HepG2 (cell line): Measurements from ENCODE around the gene SOWAHA. TPM values are rescaled to one million over a fixed set of nuclear protein-coding genes. Genes with fewer than 3 reads are reported as not detected.

Experiments used
- ATAC-seq: fragments of 200-7000 bp; cut with Tn5 transposase; 3 replicates; pipeline ENCODE4 v1.9.1; 2020; ENCODE audit warnings: mild to moderate bottlenecking, moderate library complexity
- BruUV-seq: library from RNA; stranded (reverse); fragments of 400-500 nt; replicated peaks from 2 replicates; lab custom pipeline; 2021; lab: Mats Ljungman, UMichigan
- CTCF ChIA-PET: fragments of 300-600 bp; formaldehyde crosslinking; extraction: SDS; loops from one replicate; lab custom pipeline; 2021; ENCODE audit warnings: low total read pairs, inconsistent platforms, low intra/inter-chr PET ratio; lab: Yijun Ruan, JAX
- POLR2A ChIA-PET: fragments of 350-600 bp; sonication (Branson Sonifier 250); formaldehyde crosslinking; loops from one replicate; lab custom pipeline; 2020; ENCODE audit warnings: antibody characterized with exemption, inconsistent platforms; lab: Yijun Ruan, JAX
- DNase-seq: peaks from one replicate; pipeline ENCODE4 v3.0.0-alpha.2; 2015; ENCODE audit warnings: low spot score
- FAIRE-seq: peaks from 3 replicates; lab custom pipeline; 2011; peaks lifted over from hg19 to GRCh38; lab: Jason Lieb, UNC
- H2AFZ ChIP-seq: one replicate; pipeline ENCODE4 v1.6.1; 2011; ENCODE audit warnings: low read length, inconsistent platforms
- H3K27ac ChIP-seq: fragments of 300-600 bp; 3 replicates; pipeline ENCODE4 v1.8.0; 2011; ENCODE audit warnings: mixed run types, mild to moderate bottlenecking, mixed read lengths, low read length, inconsistent platforms; ENCODE audit not compliant: insufficient read depth; ENCODE audit errors: extremely low read length
- H3K27me3 ChIP-seq, 2 experiments: fragments of 200-600 bp in 1 of 2; 2 replicates in 1 of 2; 3 replicates in 1 of 2; pipeline versions ENCODE4 v1.6.0 to v1.8.0; 2011; ENCODE audit warnings: low read length in 2 of 2, mild to moderate bottlenecking in 2 of 2, moderate library complexity in 2 of 2, inconsistent platforms in 1 of 2; ENCODE audit not compliant: insufficient read depth in 2 of 2, control insufficient read depth in 1 of 2
- H3K36me3 ChIP-seq, 2 experiments: fragments of 200-600 bp in 1 of 2; replicated peaks in 1 of 2; 2 replicates in 1 of 2; 3 replicates in 1 of 2; pipeline versions ENCODE4 v1.5.1 to v1.8.0; 2011; ENCODE audit warnings: low read length in 2 of 2, inconsistent platforms in 1 of 2; ENCODE audit not compliant: insufficient read depth in 2 of 2, control insufficient read depth in 1 of 2
- H3K4me1 ChIP-seq: 2 replicates; pipeline ENCODE4 v1.5.1; 2012; ENCODE audit warnings: low read length, inconsistent platforms; ENCODE audit not compliant: insufficient read depth
- H3K4me2 ChIP-seq: 2 replicates; pipeline ENCODE4 v1.6.0; 2011; ENCODE audit warnings: low read depth, low read length, inconsistent platforms
- H3K4me3 ChIP-seq, 3 experiments: fragments of 200-600 bp in 1 of 3; sonication (generic), shearing (Covaris generic) in 1 of 3; replicated peaks in 1 of 3; 2 replicates each; pipeline ENCODE4 v1.5.1; 2011 to 2016; ENCODE audit warnings: low read length in 3 of 3, inconsistent platforms in 2 of 3, low read depth in 2 of 3, mild to moderate bottlenecking in 2 of 3, control low read depth in 1 of 3, mixed read lengths in 1 of 3; ENCODE audit not compliant: insufficient read depth in 1 of 3
- H3K79me2 ChIP-seq: one replicate; pipeline ENCODE4 v1.6.1; 2011; ENCODE audit warnings: low read length, inconsistent platforms; ENCODE audit not compliant: insufficient read depth
- H3K9ac ChIP-seq: 2 replicates; pipeline ENCODE4 v1.6.0; 2011; ENCODE audit warnings: mild to moderate bottlenecking, low read depth, low read length, inconsistent platforms; ENCODE audit not compliant: insufficient read depth
- H3K9me3 ChIP-seq: 2 replicates; pipeline ENCODE4 v1.5.1; 2012; ENCODE audit warnings: mild to moderate bottlenecking, low read length
- H4K20me1 ChIP-seq: 2 replicates; pipeline ENCODE4 v1.6.0; 2011; ENCODE audit warnings: inconsistent platforms, mild to moderate bottlenecking, low read length, moderate library complexity; ENCODE audit not compliant: insufficient read depth
- BCL3 ChIP-seq: sonication (generic); formaldehyde crosslinking; IDR thresholded peaks from 2 replicates; pipeline ENCODE4 v1.5.1; 2020; ENCODE audit warnings: mild to moderate bottlenecking, missing genetic modification reagents, moderate library complexity
- ELF4 ChIP-seq: sonication (generic); formaldehyde crosslinking; IDR thresholded peaks from 2 replicates; pipeline ENCODE4 v1.5.0; 2020; ENCODE audit warnings: missing genetic modification reagents, mild to moderate bottlenecking, moderate library complexity, borderline replicate concordance
- GPN1 ChIP-seq: sonication (generic); formaldehyde crosslinking; IDR thresholded peaks from 2 replicates; pipeline ENCODE4 v1.5.1; 2020; ENCODE audit warnings: missing genetic modification reagents, borderline replicate concordance
- MED13 ChIP-seq: sonication (generic); formaldehyde crosslinking; IDR thresholded peaks from 2 replicates; pipeline ENCODE4 v1.5.0; 2020; ENCODE audit warnings: missing genetic modification reagents
- PHB2 ChIP-seq: fragments of 450-650 bp; IDR thresholded peaks from 2 replicates; pipeline ENCODE4 v1.6.1; 2018; ENCODE audit not compliant: partially characterized antibody
- ZC3H13 ChIP-seq: sonication (generic); formaldehyde crosslinking; IDR thresholded peaks from 2 replicates; pipeline ENCODE4 v1.8.1; 2023; ENCODE audit warnings: mild to moderate bottlenecking, missing genetic modification reagents, moderate library complexity
- ZFP90 ChIP-seq: sonication (generic); formaldehyde crosslinking; IDR thresholded peaks from 2 replicates; pipeline ENCODE4 v1.8.0; 2022; ENCODE audit warnings: missing genetic modification reagents, mild to moderate bottlenecking, inconsistent platforms, borderline replicate concordance
- ZNF251 ChIP-seq: sonication (generic); formaldehyde crosslinking; IDR thresholded peaks from 2 replicates; pipeline ENCODE4 v1.9.0; 2021; ENCODE audit warnings: mild to moderate bottlenecking, missing genetic modification reagents
- WGBS: methylation state at CpG from one replicate; pipeline ENCODE4 v1.1.6; 2017; ENCODE audit warnings: low lambda C conversion rate; 5-methylcytosine and 5-hydroxymethylcytosine counted together
- in situ Hi-C: cut with HindIII; loops from 2 replicates; pipeline ENCODE4 v1.10.0; 2017; ENCODE audit warnings: low pct_unique_long_range_greater_than_20kb; ENCODE audit not compliant: extremely low pct_ligation_motif_present
- intact Hi-C: fragments of 100-400 bp; cut with micrococcal nuclease; formaldehyde crosslinking; loops from one replicate; pipeline ENCODE4 v1.10.0; 2022; ENCODE audit not compliant: unreplicated experiment
- polyA plus RNA-seq, 8 experiments: library from polyadenylated mRNA; depleted of rRNA in 3 of 8; stranded (reverse) in 7 of 8; unstranded in 1 of 8; fragments of >200 nt; fragmentation: Illumina TruSeq in 4 of 8; extraction: Trizol in 4 of 8; gene quantifications; 2 replicates each; pipeline versions ENCODE4 v1.2.1 to v1.2.3, GENCODE V29; 2011 to 2016; ENCODE audit warnings: low read depth in 4 of 8, missing spikeins in 1 of 8, mixed read lengths in 1 of 8; ENCODE audit not compliant: insufficient read depth in 1 of 8
- total RNA-seq, 5 experiments: library from RNA; depleted of rRNA; stranded (reverse); fragments of >200 nt; fragmentation: Illumina TruSeq; extraction: Trizol; gene quantifications; 2 replicates each; pipeline ENCODE4 v1.2.3, GENCODE V29; 2016; ENCODE audit warnings: low read depth in 1 of 5

SOWAHA gene
- total and polyA plus RNA-seq, 2 of the 13 experiments (the other 11 are each of a cell fraction or from before 2014, with no cell fraction given) = 0.95 to 1.9 TPM

GRCh38 chr5:132812123-132812765 is 858 bp upstream of the SOWAHA start:
- Histone ChIP-seq H3K9me3 (no peaks in the 10 kb centered on the region), H3K27ac (no peak overlapping the region), H4K20me1 (no peaks in the 10 kb centered on the region), H3K9ac (peak overlapping the region; percentile 54), H3K4me2 (peak overlapping the region; percentile 71), H3K79me2 (no peaks in the 10 kb centered on the region), H3K4me1 (peaks cover 74% of the 10 kb centered on the region)
- CTCF ChIA-PET = no interaction called here
- intact Hi-C loops (no loop called here), in situ Hi-C loops (no loop called here)
- FAIRE-seq = no peak
- DNase-seq = no peak
- no peak for ATAC-seq
- TF ChIP-seq MED13 (CRISPR knock-in tag) (no peak), GPN1 (no peak), ZC3H13 (CRISPR knock-in tag) (no peak), PHB2 (no peak), BCL3 (CRISPR knock-in tag) (no peak), ZNF251 (CRISPR knock-in tag) (no peak), ZFP90 (CRISPR knock-in tag) (no peak), ELF4 (no peak)
- TF ChIP-seq, all 625 proteins: peak for 0
- H3K4me3 ChIP-seq = peak overlapping the region; percentile 45 to 63 (median 47)
- POLR2A ChIA-PET = no interaction called here
- no peaks in the 10 kb centered on the region for H3K36me3 ChIP-seq
- no TSS peak for BruUV-seq
- H2AFZ ChIP-seq = peak overlapping the region; percentile 84
- 66% methylated on average over 18 of the region's 18 CpGs for WGBS
- no peaks in the 10 kb centered on the region for H3K27me3 ChIP-seq
